HG03558 (cell line): ENCODE results near the gene KRT78.
"Not testable (repeated sequence)": the region's sequence is repeated elsewhere in the genome, so short reads cannot be mapped to it uniquely, and the experiment has no call there.

Experiments used
- ATAC-seq: cut with Tn5 transposase; IDR thresholded peaks from one replicate; pipeline ENCODE4 v1.9.1; 2021; ENCODE audit warnings: moderate number of reproducible peaks; ENCODE audit not compliant: unreplicated experiment; ENCODE audit errors: extremely low read depth

The KRT78 gene

GRCh38 chr12:52848661-52849255 is at the start of gene KRT78:
Gene KRT78, minus strand, starts transcription at chr12:52848994. Its CDS starts 64 bp downstream, at chr12:52848930.
- no peak for ATAC-seq

- no peak for ATAC-seq
Measured at GRCh38 chr12:52896190-52897100, 47.7 kb upstream of the KRT78 start.

GRCh38 chr12:52895726-52896189 is 47.0 kb upstream of the KRT78 start:
- no peak for ATAC-seq

GRCh38 chr12:52892974-52893373 is 44.2 kb upstream of the KRT78 start:
- ATAC-seq = no peak

- no peak for ATAC-seq
Measured at GRCh38 chr12:52892207-52892852, 43.5 kb upstream of the KRT78 start.

GRCh38 chr12:52891044-52891443 is 42.2 kb upstream of the KRT78 start:
- no peak for ATAC-seq

GRCh38 chr12:52890417-52890816 is 41.6 kb upstream of the KRT78 start:
- ATAC-seq = no peak

- no peak for ATAC-seq
Measured at GRCh38 chr12:52884526-52885293, 35.9 kb upstream of the KRT78 start.

- ATAC-seq = not testable (repeated sequence)
Measured at GRCh38 chr12:52880499-52880898, 31.7 kb upstream of the KRT78 start.

- no peak for ATAC-seq
Measured at GRCh38 chr12:52879394-52880351, 30.9 kb upstream of the KRT78 start.

GRCh38 chr12:52878507-52879393 is 30.0 kb upstream of the KRT78 start:
- no peak for ATAC-seq

- no peak for ATAC-seq
Measured at GRCh38 chr12:52877242-52877641, 28.4 kb upstream of the KRT78 start.

- no peak for ATAC-seq
Measured at GRCh38 chr12:52876372-52876771, 27.6 kb upstream of the KRT78 start.

- no peak for ATAC-seq
Measured at GRCh38 chr12:52874573-52875435, 26.0 kb upstream of the KRT78 start.

GRCh38 chr12:52873832-52874572 is 25.2 kb upstream of the KRT78 start:
- ATAC-seq = no peak

GRCh38 chr12:52873513-52873831 is 24.7 kb upstream of the KRT78 start:
- no peak for ATAC-seq
